ENCODE data around the gene RHBDD2.

DNA sequence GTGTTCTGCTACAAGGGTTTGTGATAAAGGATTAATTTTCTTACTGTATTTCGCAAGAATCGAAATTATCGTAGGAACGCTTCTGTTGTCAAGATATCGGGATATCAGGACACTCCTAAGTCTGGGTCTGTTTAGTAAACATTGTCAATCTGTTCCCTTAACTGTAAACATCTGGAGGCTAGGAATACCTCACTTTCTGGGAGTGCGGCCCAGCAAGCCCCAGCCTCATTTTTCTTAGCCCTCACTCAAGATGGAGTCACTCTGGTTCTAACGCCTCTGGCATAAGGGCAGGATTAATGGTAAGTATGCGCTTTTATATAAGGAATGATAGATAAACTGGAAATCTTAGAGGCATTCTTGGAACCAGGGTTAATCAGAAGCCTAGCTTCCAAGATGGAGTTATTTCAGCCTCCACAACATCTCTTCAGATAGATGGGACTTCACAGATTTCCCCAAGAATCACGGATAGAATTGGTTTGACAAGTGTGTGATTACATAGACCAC lies 35.2 kb upstream of the RHBDD2 start:
- TF ChIP-seq, protein P1, sequence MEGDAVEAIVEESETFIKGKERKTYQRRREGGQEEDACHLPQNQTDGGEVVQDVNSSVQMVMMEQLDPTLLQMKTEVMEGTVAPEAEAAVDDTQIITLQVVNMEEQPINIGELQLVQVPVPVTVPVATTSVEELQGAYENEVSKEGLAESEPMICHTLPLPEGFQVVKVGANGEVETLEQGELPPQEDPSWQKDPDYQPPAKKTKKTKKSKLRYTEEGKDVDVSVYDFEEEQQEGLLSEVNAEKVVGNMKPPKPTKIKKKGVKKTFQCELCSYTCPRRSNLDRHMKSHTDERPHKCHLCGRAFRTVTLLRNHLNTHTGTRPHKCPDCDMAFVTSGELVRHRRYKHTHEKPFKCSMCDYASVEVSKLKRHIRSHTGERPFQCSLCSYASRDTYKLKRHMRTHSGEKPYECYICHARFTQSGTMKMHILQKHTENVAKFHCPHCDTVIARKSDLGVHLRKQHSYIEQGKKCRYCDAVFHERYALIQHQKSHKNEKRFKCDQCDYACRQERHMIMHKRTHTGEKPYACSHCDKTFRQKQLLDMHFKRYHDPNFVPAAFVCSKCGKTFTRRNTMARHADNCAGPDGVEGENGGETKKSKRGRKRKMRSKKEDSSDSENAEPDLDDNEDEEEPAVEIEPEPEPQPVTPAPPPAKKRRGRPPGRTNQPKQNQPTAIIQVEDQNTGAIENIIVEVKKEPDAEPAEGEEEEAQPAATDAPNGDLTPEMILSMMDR (conservative IDR thresholded peaks at IDR 0.05): no peak
- no peak for TF ChIP-seq ZFX (IDR thresholded peaks at IDR 0.05)

All from C4-2B (cell line).